GM04504 (cell line): ENCODE results near the gene FGF14.
A peak's percentile ranks its signal among the peaks of the same experiment; 100 is the strongest.

ENCODE experiments used
- DNase-seq: peaks from one replicate; pipeline ENCODE4 v3.0.0-alpha.2; 2012; ENCODE audit warnings: low read depth

Gene FGF14

GRCh38 chr13:102310691-102311418 lies 91.0 kb downstream of the FGF14 start:
- no peak for DNase-seq

GRCh38 chr13:102309110-102309509 lies 92.7 kb downstream of the FGF14 start:
- DNase-seq: no peak

- DNase-seq: no peak
Measured at GRCh38 chr13:102302534-102302933, 99.3 kb downstream of the FGF14 start.

- no peak for DNase-seq
Measured at GRCh38 chr13:102300379-102300778, 101.5 kb downstream of the FGF14 start.

GRCh38 chr13:102299366-102299765 lies 102.5 kb downstream of the FGF14 start:
- no peak for DNase-seq

GRCh38 chr13:102298051-102298450 lies 103.8 kb downstream of the FGF14 start:
- DNase-seq: no peak

- DNase-seq: peak; percentile 25
Measured at GRCh38 chr13:102295316-102296048, 106.4 kb downstream of the FGF14 start.

- no peak for DNase-seq
Measured at GRCh38 chr13:102294407-102295018, 107.3 kb downstream of the FGF14 start.

GRCh38 chr13:102293723-102294122 lies 108.1 kb downstream of the FGF14 start:
- no peak for DNase-seq

- no peak for DNase-seq
Measured at GRCh38 chr13:102291587-102292218, 110.1 kb downstream of the FGF14 start.

- DNase-seq: no peak
Measured at GRCh38 chr13:102289606-102290005, 112.2 kb downstream of the FGF14 start.

GRCh38 chr13:102286326-102286725 lies 115.5 kb downstream of the FGF14 start:
- peak; percentile 47 for DNase-seq

GRCh38 chr13:102280366-102280765 lies 121.5 kb downstream of the FGF14 start:
- DNase-seq: no peak

- DNase-seq: no peak
Measured at GRCh38 chr13:102277286-102277685, 124.6 kb downstream of the FGF14 start.

GRCh38 chr13:102276404-102276803 lies 125.4 kb downstream of the FGF14 start:
- no peak for DNase-seq

- no peak for DNase-seq
Measured at GRCh38 chr13:102275969-102276368, 125.9 kb downstream of the FGF14 start.

- no peak for DNase-seq
Measured at GRCh38 chr13:102273111-102273510, 128.7 kb downstream of the FGF14 start.

- no peak for DNase-seq
Measured at GRCh38 chr13:102267191-102267590, 134.7 kb downstream of the FGF14 start.

- DNase-seq: no peak
Measured at GRCh38 chr13:102261809-102262208, 140.0 kb downstream of the FGF14 start.

- DNase-seq: no peak
Measured at GRCh38 chr13:102261316-102261715, 140.5 kb downstream of the FGF14 start.

- no peak for DNase-seq
Measured at GRCh38 chr13:102260256-102260655, 141.6 kb downstream of the FGF14 start.

GRCh38 chr13:102255409-102255808 lies 146.4 kb downstream of the FGF14 start:
- DNase-seq: no peak

- no peak for DNase-seq
Measured at GRCh38 chr13:102251817-102252216, 150.0 kb downstream of the FGF14 start.
